Measurements from ENCODE around the gene LPP.
"Not testable (repeated sequence)": the region's sequence is repeated elsewhere in the genome, so short reads cannot be mapped to it uniquely, and the experiment has no call there.

Gene LPP

GRCh38 chr3:188154014-188154808, at the start of gene LPP:
Gene LPP, plus strand, starts transcription at chr3:188154157. Its CDS starts 251,964 bp downstream, at chr3:188406121.
- DNase-seq: peak; percentile 77 to 78

GRCh38 chr3:188106006-188106405, 48.0 kb upstream of the LPP start:
- DNase-seq: no peak

- no peak for DNase-seq
Observed at GRCh38 chr3:188106454-188106853, 47.5 kb upstream of the LPP start.

GRCh38 chr3:188106887-188107830, 46.8 kb upstream of the LPP start:
- DNase-seq: no peak

- DNase-seq: no peak
Observed at GRCh38 chr3:188108703-188109412, 45.1 kb upstream of the LPP start.

GRCh38 chr3:188111002-188111584, 42.9 kb upstream of the LPP start:
- DNase-seq: no peak

GRCh38 chr3:188113756-188114155, 40.2 kb upstream of the LPP start:
- no peak for DNase-seq

GRCh38 chr3:188119846-188120245, 34.1 kb upstream of the LPP start:
- no peak for DNase-seq

- DNase-seq: no peak
Observed at GRCh38 chr3:188122571-188123169, 31.3 kb upstream of the LPP start.

GRCh38 chr3:188123170-188123905, 30.6 kb upstream of the LPP start:
- no peak for DNase-seq

- no peak for DNase-seq
Observed at GRCh38 chr3:188124184-188124583, 29.8 kb upstream of the LPP start.

- DNase-seq: no peak
Observed at GRCh38 chr3:188125076-188125475, 28.9 kb upstream of the LPP start.

- DNase-seq: no peak
Observed at GRCh38 chr3:188126276-188126675, 27.7 kb upstream of the LPP start.

GRCh38 chr3:188126934-188127333, 27.0 kb upstream of the LPP start:
- no peak for DNase-seq

GRCh38 chr3:188128905-188129304, 25.1 kb upstream of the LPP start:
- no peak for DNase-seq

- DNase-seq: not testable (repeated sequence)
Observed at GRCh38 chr3:188131023-188131422, 22.9 kb upstream of the LPP start.

GRCh38 chr3:188133219-188133618, 20.7 kb upstream of the LPP start:
- no peak for DNase-seq

GRCh38 chr3:188133646-188134045, 20.3 kb upstream of the LPP start:
- DNase-seq: no peak

- no peak for DNase-seq
Observed at GRCh38 chr3:188134079-188134478, 19.9 kb upstream of the LPP start.

GRCh38 chr3:188134856-188135255, 19.1 kb upstream of the LPP start:
- no peak for DNase-seq

- no peak for DNase-seq
Observed at GRCh38 chr3:188135271-188135670, 18.7 kb upstream of the LPP start.

- no peak for DNase-seq
Observed at GRCh38 chr3:188137051-188137450, 16.9 kb upstream of the LPP start.

Measured in stimulated activated CD4-positive, alpha-beta T cell treated with anti-CD3 and anti-CD28 coated beads, Interleukin-2, amount 100 ng/mL, for 24 hours (primary cell).